HG03439 (cell line): ENCODE results near the gene PKM.
"Not testable (repeated sequence)": the region's sequence is repeated elsewhere in the genome, so short reads cannot be mapped to it uniquely, and the experiment has no call there.

Experiments used
- ATAC-seq: cut with Tn5 transposase; IDR thresholded peaks from one replicate; pipeline ENCODE4 v1.9.1; 2021; ENCODE audit warnings: mild to moderate bottlenecking, moderate library complexity; ENCODE audit not compliant: unreplicated experiment

PKM gene

DNA sequence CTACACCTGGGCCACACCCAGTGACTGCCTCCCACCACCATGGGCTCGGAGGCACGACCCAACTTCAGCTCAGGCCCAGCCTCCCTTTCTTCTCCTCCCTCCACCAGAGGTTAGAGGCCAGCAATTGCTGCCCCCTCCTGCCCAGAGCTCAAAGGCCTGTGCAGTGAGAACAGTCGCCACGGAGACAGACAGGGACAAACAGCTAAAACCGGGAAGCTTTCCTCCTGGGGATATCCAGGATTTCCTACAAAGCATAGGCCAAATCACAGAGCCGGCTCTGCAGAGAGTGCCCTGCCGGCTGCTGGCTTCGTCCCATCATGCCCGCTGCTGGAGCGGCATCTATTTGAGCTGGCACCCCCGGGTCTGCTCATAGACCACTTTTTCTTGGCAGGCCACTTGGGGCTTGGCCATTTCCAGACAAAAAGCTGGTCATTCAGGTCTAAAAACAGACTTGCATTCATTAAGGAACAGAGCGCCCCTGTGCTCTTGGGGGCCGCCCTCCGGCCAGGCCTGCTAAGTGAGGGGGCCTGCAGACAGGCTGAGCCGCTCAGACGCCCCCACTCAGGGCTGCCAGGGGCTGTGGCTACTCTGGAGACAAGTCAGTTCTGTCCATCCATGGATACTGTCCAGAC is 50.9 kb downstream of the PKM start:
- no peak for ATAC-seq

DNA sequence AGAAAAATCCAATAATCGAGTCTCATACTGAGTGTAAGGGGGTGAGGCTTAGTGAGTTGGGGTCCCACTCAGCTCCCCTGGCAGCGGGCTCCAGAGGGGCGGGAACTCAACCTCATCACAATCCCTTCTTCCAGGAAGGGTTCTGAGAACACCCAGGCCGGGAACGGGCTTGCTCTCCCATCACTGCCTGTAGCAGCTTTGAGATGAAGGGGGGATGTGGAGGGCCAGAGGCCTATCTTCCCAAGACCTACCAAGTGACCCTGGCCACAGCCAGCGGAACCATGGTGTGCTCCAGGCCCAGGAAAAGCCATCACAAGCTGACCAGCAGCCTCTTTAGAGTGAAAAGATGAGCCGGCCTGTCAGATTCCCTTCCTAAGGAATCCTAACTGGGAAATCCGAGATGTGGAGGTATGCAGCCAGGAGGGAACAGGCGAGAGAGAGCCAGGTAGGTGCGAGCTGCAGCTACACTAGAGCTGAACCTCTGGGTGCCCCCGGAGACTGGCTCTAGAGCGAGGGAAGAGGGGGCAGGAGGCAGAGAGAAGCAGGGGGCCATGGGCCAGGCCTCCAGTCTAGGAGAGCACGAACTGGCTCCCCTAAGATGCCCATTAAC is 51.9 kb downstream of the PKM start:
- no peak for ATAC-seq

DNA sequence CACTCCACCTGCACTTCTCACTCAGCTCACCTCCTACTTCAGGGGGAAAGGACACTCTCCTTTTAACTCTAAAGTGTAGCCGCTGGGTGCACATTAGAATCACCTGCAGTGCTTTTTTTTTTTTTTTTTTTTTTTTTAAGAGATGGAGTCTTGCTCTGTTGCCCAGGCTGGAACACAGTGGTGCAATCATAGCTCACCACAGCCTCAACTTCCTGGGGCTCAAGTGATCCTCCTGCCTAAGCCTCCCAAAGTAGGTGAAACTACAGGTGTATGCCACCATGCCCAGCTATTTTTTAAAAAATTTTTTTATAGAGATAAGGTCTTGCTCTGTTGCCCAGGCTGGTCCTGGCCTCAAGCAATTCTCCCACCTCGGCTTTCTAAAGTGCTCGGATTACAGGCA is 54.2 kb downstream of the PKM start:
- ATAC-seq, result no peak

DNA sequence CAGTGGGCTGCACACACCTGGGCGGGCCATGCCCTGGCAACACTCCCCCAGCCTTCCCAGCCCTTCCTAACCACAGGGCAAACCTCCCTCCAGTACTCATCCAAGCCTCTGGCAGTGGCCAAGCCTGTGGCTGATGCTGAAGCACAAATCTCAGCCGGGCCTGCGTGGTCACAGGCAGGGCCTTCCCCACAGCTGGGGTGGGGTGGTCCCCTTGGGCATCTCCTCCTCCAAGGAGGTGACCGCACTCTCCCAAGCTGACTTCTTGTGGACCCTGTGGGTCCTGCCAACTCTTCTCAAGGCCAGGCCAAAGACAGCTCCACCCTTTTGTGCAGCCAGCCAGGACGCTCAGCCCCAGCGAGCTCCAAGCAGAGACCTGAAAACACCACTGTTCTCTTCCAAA is 54.8 kb downstream of the PKM start:
- no peak for ATAC-seq

DNA sequence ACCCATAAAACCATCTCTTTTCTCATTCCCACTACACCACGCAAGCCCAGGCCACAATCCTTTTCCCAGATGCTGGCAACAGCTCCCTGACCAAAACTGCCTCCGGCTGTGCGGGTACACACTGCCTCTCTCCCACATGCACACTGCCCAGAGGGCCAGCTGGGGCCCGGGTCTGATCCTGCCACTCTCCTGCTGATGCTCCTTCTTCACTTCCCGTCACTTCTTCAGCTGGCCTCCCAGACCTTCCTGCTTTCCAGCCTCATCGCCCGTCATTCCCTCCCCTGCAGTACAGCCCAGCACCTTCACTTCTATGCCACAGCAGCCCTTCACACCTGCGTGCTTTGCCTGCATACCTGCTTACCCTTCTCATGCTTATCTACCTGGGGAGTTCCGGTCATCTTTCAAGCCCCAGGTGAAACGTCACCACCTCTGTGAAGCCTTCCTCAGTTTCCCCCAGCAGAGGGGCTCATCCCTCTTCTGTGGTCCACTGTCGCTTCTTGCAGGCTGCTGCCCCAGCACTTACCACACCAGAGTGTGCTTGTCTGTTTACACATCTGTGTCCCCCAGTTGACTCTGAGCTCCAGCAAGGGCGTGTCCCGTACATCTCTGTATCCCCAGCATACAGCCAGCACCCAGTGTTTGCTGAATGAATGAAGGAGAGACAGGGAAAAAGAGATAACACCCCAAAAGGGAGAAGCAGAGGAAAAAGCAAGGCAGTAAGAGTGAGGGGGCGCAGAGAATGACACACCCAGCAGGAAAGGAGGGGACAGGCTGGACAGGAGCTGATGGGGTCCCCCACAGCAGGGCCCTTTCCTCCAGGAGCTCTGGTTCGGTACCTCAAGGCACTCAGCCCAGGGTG is 55.6 kb downstream of the PKM start:
- ATAC-seq, result no peak

DNA sequence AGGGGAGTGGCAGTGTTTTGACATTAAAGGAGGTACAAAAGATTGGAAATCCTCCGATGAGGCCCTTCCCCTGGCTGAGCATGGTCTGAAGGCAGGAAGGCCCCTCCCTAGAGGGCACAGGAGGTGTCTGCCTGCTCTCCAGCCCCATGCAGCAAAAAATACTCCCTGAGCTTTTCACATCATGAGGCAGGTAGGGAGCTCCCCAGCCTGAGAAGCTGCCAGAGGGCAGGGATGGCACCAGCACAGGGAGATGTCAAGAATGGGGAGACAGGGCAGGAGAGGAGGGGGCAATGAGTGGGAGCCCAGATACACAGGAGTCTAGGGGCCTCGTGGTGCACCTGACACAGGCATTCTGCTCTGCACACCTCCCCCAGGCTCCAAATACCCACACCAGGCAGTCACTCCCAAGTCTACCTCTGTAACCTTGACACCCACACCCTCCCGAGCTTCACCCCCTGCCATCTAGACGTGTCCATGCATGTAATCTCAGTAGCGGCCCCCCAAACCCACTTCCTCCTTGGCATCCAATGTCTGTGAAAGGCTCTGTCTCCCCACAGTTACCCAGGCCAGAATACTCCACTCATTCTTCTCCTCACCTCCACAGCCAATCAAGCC is 56.3 kb downstream of the PKM start:
- no peak for ATAC-seq

DNA sequence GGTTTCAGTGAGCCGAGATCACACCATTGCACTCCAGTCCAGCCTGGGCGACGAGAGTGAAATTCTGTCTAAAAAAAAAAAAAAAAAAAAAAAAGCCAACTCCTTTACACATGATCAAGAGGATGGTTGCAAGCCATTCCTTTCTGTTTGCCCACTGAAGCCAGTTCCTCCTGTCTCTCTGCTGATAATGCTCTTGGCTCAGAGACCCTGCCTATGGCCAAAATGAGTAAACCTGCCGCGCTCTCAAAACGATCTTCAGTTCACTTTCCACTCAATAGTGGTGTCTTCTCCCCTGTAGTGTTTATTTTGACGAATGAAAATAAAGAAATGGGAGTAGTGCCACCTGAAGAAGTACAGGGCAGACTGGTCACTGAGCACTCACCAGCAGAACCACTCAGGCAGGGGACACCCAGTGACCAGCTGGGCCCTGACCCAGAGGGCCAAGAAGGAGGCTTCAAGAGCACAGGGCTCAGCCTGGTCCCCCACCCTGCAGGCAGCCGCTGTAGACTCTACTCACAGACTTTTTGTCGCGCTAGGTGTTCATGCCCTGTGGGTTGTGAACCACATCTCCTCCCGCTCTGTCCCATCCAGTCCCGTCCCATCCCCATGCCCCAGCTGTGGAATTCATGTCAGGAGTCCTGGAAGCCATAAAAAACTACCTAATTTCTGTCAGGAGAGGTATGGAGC is 57.0 kb downstream of the PKM start:
- no peak for ATAC-seq

DNA sequence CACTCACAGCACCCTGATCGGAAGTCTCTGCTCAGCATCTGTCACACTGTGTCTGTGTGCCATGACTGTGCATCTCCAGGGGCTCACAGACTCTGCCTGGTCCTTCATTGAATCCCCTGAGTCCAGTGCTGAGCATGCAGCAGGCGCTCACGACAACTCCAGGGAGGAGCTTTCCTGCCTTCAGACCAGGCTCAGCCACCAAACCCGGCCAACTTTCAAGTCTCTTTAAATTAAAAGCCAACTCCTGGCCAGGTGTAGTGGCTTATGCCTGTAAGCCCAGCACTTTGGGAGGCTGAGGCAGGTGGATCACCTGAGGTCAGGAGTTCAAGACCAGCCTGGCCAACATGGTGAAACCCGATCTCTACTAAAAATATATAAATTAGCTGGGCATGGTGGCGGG is 57.6 kb downstream of the PKM start:
- no peak for ATAC-seq

DNA sequence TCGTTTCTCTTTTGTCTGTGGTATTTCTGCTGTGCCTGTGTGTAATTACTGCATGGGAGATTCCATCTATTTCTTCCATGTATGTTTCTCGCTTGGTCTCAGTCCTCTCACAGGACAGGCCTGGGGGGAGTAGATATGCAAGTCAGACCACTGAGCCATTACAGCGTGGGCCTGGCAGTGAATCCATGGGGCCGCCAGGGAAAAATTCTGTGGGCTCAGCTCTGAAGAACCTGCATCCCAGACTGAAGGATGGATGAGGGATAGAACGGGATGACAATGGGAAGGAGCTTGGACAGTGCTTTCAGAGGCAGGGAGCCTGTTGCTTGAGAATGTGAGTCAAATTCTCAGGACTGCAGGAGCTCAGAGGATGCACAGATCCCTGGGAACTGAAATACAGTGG is 58.2 kb downstream of the PKM start:
- no peak for ATAC-seq

DNA sequence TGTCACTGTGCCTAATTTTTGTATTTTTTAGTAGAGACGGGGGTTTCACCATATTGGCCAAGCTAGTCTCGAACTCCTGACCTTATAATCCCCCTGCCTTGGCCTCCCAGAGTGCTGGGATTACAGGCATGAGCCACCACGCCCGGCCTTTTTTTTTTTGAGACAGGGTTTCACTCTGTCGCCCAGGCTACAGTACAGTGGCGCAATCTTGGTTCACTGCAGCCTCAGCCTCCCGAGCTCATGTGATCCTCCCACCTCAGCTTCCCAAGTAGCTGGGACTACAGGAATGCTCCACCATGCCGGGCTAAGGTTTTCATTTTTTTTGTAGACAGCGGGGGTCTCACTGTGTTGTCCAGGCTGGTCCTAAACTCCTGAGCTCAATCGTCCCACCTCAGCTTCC is 59.0 kb downstream of the PKM start:
- ATAC-seq, result not testable (repeated sequence)

DNA sequence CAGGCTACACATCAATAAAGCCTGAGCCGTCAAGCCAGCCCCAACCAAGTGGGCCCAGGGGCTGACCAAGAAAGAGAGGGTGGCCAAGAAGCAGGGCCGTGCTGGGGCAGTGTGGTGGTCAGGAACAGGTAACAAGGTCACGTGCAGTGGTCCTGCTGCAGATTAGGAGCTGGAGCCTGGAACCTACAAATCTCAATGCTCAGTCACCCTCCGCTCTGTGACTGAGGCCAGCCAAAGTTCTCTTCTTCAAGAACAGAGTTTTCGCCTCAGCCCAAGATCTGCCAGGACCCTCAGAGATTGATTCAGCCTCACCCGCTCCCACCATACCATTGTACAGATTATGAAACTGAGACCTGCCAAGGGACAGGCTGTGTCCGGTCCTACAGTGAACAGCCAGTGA is 60.3 kb downstream of the PKM start:
- ATAC-seq, result no peak

DNA sequence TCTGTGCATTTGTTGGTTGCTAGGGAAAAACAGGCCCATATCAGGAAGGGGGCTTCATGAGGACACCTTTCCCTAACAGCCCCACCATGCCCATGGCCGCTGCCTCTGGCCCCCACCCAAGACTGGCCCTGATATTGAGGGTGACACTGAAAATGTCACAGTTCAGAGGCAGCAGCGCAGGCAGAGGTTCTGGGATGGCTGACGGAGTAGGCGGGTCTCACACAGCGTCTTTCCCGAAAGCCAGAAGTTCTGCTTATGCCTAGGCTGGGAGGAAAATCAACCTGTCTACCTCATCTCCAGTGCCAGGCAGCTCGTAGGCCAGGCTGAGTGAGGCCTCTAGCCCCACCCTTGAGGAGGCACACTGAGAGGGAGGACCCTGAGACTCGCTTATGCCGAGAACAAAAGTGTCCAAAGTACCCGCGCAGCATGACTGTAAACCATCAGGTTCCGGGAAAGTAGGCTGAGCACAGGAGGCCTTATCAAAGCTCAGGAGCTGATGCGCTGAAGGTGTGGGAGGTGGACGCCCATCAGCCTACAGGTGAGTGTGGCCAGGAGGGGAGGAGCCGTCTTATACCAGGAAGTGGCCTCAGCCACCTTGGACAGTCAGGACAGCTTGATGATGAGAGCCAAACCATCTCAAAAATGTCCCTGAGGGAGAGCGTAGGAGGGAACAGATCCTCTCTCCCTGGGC is 60.9 kb downstream of the PKM start:
- no peak for ATAC-seq

DNA sequence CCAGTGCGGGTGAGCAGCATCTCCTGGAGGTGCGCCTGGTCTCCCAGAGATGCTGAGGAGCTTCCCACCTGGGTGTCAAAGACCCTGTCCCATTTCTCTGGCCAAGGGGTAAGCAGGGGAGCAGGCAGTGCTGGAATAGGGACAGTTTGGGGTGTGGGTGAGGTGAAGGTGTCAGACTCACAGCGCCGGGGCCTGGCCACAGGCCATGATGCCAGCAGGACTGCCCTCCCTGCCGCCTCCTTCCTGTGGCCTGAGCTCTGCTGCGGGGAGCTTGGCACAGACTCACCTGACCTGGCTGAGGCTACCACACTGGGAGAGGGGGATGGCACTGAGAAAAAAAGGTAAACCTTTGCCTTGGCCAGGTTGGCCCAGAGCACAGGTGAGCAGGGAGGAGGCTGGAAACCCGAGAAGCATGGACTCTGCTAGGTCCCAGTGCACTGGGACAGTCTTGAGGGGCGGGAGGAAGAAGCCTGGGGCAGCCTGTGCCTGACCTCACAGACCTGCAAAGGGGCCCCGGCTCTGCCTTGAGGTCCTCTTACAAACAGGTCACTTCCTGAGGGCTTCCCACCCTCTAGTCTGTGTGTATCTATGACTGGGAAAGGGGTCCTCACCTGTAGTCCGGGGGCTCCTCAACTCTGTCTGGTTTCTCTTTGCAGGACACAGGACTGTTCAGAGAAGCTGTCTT is 61.6 kb downstream of the PKM start:
- ATAC-seq, result no peak

DNA sequence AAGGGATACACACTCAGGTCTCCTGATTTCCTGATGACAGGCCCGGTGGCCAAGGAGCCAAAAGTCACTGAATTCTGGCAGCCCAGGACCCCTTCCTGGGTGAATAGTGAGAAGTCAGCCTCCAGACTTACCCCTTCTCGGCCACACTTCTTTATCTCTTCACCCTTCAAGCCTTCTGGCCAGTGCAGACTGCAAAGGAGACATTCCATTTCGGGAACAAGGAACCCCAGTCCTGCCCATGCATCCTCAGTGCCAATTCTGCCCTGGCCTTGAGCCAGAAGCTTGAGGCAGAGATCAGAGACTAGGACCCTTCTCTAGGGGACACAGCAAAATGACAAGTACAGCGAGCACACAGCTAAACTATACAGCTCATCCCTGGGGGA is 62.2 kb downstream of the PKM start:
- ATAC-seq, result no peak

DNA sequence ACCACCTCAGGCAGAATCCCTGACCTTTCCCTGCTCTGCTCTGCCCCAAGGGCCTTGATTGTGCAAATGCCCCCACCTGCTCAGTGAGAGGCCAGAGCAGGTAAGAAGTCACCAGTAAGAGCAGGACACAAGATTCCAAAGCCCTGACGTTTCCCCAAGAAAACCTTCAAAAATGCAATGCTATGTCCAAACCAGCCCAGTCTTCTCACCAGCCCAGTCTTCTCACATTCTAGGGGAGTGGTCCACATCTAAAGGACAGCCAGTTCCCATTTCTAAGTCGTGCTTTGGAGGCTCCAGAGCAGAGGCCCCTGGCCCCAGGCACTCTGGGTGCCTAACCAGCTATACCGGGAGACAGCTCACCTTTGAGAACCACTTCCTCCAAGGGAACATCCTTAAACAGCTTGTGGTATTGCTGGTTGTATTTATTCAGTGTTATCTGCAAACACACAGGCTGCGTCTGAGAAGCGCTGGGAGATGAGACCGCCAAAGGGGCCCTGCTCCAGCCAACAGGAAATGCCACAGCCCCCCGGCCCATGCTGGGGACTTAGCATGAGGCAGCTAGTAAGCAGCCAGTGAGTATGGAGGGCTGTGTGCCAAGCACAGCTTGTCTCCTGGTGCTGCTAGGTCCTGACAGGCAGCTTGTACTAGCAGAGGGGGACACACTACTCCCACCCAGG is 62.7 kb downstream of the PKM start:
- ATAC-seq, result no peak

DNA sequence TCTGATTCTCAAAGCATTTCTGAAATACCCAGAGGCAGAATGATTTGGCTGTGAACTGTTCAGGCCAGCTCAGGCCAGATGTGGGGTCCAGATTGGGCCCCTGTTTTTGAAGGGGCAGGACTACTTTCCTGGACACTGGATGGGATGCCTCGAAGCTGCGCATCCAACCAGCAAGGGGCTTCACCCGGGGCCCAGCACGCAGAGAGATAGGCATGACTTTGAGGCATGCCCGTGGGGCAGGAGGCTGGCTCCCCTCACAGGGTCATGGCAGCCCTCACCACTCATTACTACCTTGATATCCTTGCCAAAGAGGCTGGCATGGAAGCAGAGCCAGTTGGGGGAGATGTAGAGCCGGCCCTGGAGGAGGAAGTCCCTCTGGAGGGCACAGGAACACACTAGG is 63.5 kb downstream of the PKM start:
- ATAC-seq, result no peak

DNA sequence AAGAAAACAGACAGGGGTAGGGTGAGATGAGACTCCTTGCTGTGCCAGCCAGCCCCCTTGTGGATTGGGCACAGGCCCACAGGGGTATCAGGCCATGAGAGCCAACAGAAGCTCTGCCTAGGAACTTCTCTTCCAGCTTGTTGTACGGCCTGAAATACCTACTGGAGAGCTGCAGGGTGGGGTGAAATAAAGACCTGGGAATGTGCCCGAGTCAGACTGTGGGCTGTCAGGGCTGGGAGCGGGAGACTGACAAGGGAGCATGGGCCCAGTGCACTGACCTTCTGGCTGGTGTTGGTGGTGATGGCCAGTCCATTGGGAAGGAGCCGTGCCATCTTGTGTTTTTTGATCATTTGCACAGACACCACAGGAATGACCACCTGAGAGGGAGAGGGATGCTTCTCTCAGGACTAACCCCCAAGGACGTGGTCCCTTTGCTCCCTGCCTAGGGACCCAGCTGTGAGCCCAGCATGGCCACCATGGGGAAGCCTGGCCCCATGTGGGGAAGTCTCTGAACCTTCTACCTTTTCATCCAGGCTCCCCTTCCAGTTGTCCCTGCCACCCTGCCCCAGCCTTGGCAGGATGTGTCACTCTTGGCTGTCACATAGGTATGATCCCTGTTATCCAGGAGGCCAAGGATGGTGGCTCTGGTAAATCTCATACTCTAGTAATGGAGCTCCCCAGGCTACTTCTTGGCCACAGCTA is 64.1 kb downstream of the PKM start:
- no peak for ATAC-seq

DNA sequence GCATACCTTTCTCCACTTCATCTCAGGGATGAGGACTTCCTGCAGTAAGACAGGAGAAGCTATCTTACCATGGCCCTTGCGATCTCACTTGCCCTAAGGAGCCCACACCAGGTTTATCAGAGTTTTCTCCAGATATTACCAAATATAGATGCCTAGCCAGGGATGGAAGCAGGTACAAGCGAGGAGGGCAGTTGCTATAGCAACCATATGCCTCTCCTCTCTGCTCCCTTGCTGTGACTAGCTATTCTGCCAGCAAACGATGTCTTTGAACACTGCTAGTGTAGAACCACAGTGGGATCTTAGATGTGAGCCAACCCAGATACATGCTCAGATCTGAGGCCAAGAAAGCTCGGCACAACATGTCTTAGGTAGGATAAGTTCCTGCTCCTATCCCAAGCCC is 67.3 kb downstream of the PKM start:
- no peak for ATAC-seq

DNA sequence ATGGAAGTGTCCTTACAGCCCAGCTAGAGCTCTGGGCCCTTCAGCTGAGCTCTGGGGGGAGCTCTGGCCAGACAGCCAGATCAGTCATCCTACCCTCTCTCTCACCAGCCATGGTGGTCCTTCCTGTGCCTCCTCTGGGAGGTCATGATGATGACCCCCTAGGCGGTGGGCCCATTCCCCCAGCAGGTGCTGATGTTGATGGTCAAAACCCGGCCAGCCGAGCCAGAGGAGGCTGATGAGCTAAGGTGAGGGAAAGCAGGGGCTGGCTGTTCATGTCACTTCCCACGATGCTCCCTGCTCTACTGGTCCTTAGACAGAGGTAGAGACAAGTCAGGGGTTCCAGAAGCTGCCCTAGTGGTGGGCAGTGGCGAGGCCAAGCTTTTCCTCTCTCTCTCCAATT is 68.4 kb downstream of the PKM start:
- ATAC-seq, result no peak
